GM19397 (cell line): ENCODE measurements around the gene KCNQ1.

Experiments
- ATAC-seq: cut with Tn5 transposase; IDR thresholded peaks from one replicate; pipeline ENCODE4 v1.9.1; 2021; ENCODE audit warnings: mild to moderate bottlenecking, moderate library complexity; ENCODE audit not compliant: unreplicated experiment

KCNQ1 gene

DNA sequence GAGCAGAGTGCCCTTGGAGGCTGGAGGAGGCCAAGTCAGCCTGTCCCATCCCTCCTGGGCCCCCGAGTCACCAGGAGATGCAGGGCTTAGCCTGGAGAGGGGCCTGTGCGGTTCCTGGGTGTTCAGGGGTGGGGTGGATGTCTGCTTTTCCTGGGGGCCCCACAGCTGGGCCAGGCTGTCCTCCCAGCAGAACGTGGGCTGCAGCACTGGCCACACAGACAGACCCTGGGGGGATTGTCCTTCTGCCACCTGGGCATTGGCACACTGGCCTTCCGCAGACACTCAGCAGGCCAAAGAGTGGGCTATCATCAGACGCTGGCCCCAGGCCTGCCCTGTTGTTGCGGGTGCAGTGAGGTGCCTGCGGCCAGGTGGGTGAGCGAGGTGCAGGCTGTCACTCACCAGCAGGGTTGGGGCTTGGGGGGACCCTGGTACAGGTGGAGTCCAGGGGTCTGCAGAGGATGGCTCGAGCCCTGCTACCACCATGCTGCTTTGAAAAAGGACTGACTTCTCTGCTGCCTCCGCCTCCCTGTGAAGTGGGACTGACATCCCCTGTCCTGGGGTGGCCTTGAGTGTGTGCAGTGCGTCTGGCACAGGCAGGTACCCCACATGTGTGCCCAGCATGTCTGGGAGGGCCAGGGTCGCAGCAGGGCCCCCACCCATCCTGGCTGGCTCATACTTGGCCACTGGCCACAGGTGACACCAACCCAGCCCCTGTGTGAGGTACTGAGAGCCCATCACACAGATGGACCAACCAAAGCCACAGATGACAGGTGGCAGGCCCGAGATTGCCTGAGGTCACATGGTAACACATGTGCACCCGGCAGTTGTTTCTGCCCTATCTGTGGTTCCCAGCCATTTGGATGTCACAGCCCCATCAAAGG, 294.0 kb downstream of the KCNQ1 start:
- ATAC-seq: no peak

GRCh38 chr11:2739531-2740274, 294.9 kb downstream of the KCNQ1 start:
- ATAC-seq: no peak

- no peak for ATAC-seq
These were observed 295.6 kb downstream of the KCNQ1 start for GRCh38 chr11:2740275-2740940.

DNA sequence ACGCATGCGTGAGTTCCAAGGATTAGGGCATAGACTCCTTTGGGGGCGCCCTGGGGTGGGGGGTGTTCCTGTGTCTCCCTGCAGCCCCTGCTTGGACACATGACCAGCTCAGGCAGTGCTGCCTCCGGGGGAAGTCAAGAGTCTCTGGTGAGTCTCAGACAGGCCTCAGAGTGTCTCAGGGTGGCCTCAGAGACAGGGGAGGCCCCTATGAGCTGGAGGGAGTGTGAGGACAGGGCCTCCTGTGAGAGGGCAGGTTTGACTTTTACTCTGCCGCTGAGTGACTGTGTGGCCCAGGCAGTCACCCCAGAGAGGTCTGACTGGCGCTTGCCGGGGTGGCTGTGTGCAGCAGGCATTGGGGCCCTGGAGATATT, 296.2 kb downstream of the KCNQ1 start:
- no peak for ATAC-seq

DNA sequence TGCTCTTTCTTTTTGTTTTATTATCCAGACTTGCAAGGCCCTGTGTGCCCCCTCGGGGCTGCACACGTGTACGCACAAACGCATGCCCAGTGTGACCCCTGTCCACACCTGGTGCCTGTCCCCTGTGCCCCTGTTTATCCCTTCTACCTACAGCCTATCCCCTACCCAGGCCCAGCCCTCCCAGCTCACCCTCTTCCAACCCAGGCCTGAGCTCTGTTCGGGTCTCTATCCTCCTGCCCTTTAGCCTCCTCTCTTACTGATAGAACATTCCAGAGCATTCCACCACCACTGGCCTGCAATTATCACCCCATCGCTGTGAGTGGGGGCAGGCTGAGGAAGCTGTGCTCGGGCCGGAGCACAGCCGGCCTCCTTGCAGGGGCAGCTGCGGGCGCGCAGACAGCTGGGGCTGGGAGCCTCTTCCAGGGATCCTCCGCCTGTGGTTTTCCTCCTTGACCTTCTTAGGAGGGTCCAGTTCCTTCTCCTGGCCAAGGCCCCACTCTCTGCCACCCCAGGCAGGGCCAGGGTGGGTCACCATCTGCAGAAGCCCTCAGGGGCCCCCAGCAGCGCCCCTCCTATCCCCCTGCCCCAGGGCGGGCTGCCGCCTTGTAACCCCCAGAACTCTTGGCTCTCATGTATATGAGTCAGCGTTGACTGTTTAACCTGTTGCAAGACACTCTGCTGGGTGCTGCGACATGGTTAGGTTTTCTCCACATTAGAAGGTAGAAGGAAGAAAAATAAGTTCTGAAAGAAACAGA, 296.7 kb downstream of the KCNQ1 start:
- no peak for ATAC-seq

GRCh38 chr11:2742201-2742600, 297.4 kb downstream of the KCNQ1 start:
- no peak for ATAC-seq

DNA sequence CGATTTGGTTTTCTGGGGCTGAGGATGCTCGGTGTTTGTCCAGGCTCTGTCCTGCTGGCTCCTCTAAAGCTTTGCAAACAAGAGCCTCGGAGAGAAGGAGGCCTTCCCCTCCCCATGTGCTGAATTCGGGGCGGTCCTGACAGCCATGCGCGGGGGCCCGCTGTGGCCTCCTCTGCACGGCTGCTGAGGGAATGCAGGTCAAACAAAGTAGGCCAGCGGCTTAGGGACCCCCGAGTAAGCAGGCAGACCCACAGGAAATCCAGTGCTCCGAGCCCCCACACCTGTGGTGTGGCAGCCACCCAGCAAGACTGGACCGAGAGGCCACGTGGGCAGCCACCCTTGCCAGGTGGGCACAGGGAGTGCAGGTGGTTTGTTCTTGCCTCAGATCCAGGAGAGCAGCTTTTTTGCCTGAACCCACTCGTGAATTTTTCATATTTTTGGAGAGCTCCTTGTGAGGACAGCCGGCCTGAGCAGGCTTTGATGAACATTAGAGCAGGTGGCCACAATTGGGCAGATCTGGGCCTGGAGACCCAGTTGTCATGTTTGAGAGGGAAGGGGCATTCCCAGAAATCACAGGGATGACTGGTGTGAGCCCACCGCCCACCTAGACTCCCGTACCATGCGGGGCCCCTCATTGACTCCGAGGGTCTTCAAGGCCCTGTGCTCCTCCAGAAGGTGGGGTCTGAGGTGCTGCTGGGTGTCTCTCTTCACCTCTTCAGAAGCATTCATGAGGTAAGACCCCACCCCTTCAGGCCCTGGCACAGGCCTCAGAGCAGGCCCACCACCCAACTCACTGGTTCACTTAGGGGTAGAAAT, 298.0 kb downstream of the KCNQ1 start:
- no peak for ATAC-seq

GRCh38 chr11:2743427-2744110, 298.8 kb downstream of the KCNQ1 start:
- no peak for ATAC-seq

DNA sequence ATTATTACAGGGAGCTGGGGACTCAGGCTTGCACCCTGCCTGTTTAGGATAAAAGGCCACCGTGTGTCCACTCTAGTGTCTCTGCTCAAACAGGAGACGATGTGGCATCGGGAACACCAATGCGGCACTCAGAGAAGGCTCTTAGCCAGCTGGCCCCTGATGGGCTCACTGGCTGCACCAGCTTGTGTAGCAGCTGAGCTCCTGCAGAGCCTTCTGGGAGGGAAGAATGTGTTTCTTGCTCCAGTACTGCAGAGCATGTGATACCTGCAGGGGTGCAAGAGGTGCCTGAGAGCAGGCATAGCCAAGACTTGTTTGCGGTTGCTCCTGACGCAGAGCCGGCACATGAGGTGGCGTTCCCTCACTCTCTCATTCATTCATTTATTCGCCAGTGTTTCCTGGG, 299.4 kb downstream of the KCNQ1 start:
- no peak for ATAC-seq

GRCh38 chr11:2745511-2745910, 300.7 kb downstream of the KCNQ1 start:
- no peak for ATAC-seq

- ATAC-seq: no peak
These were observed 301.8 kb downstream of the KCNQ1 start for GRCh38 chr11:2746401-2747247.

GRCh38 chr11:2747248-2748027, 302.6 kb downstream of the KCNQ1 start:
- ATAC-seq: no peak

DNA sequence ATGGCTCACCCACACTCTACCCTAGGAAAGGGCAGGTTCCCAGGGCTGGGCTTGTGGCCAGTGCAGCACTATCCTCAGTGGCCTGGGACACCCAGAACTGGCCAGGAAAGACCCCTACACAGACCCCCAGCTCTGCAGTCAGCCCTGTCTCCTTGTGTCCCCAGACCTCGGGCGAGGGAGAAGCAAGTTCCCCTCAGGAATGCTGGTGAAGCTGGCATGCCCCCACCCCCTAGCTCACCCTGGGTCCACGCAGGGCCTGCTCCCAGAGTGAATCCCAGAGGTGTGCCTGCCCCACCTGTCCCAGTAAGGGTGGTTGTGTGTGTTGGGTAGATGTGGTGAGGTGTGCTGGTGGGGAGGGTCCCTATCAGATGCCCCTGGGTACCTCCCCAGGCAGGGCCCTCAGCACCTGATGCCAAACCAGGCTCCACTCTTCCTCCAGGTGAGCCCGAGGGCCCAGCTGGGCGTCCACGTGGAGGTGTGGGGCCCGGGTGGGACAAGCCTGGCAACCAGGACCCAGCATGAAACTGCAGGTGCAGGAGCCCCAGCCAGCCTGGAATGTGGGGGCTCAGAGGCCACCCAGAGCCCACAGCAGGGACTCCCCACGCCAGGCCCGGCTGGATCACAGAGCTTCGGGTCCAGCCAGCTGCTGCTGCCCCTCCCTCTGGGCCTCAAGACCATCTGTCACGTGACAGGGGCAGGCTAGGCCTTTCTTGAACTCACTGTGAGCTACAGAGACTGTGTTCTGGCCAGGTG, 303.4 kb downstream of the KCNQ1 start:
- ATAC-seq: no peak

- no peak for ATAC-seq
These were observed 304.2 kb downstream of the KCNQ1 start for GRCh38 chr11:2748814-2749554.

- ATAC-seq: no peak
These were observed 305.4 kb downstream of the KCNQ1 start for GRCh38 chr11:2750101-2750681.
